Naive thymus-derived CD8-positive, alpha-beta T cell (primary cell): ENCODE data around the gene RCVRN. TPM values are rescaled to one million over a fixed set of nuclear protein-coding genes. Genes with fewer than 3 reads are reported as not detected.

ENCODE experiments used
- ATAC-seq, 2 donors: fragments of 150-1000 bp; cut with Tn5 transposase in 1 of 2; sonication (Bioruptor Pico), chemical (Tn5 transposase) in 1 of 2; 1 replicate in 1 of 2; 2 replicates in 1 of 2; pipeline ENCODE4 v1.10.0; 2021; ENCODE audit warnings: mild to moderate bottlenecking in 2 of 2, moderate library complexity in 2 of 2
- POLR2A ChIA-PET: fragments of 350-600 bp; sonication (Branson Sonifier 250); formaldehyde crosslinking; loops from one replicate; lab custom pipeline; 2021; ENCODE audit warnings: antibody characterized with exemption; lab: Charles Lee
- DNase-seq, 10 donors: peaks; one replicate each; pipeline versions ENCODE4 v3.0.0 to v3.0.0-alpha.2; 2020 to 2022
- H3K27ac Mint-ChIP-seq, 10 donors: one replicate each; pipeline ENCODE4 v1.8.0; 2020 to 2022; ENCODE audit warnings: mild to moderate bottlenecking in 10 of 10, mixed read lengths in 10 of 10, moderate library complexity in 4 of 10, inconsistent platforms in 1 of 10
- H3K27me3 Mint-ChIP-seq, 5 donors: one replicate each; pipeline ENCODE4 v1.8.0; 2021 to 2022; ENCODE audit warnings: mixed read lengths in 5 of 5
- H3K36me3 Mint-ChIP-seq, 3 donors: one replicate each; pipeline ENCODE4 v1.8.0; 2020 to 2022; ENCODE audit warnings: mixed read lengths in 3 of 3, mild to moderate bottlenecking in 2 of 3, inconsistent platforms in 1 of 3
- H3K4me1 Mint-ChIP-seq, 4 donors: one replicate each; pipeline ENCODE4 v1.8.0; 2021 to 2022; ENCODE audit warnings: mixed read lengths in 4 of 4
- H3K4me3 Mint-ChIP-seq, 10 donors: one replicate each; pipeline ENCODE4 v1.8.0; 2020 to 2022; ENCODE audit warnings: mild to moderate bottlenecking in 10 of 10, mixed read lengths in 10 of 10, moderate library complexity in 6 of 10, inconsistent platforms in 1 of 10
- H3K9me3 Mint-ChIP-seq, 9 donors: one replicate each; pipeline ENCODE4 v1.8.0; 2020 to 2022; ENCODE audit warnings: mixed read lengths in 9 of 9, mild to moderate bottlenecking in 3 of 9, inconsistent platforms in 1 of 9, moderate library complexity in 1 of 9
- polyA plus RNA-seq, 3 donors: library from polyadenylated mRNA; unstranded; fragments of 300-500 nt; fragmentation: Illumina TruSeq; gene quantifications; one replicate each; pipeline ENCODE4 v1.2.3, GENCODE V29; 2021
- total RNA-seq, 8 experiments: library from RNA in 2 of 8; stranded (reverse) in 2 of 8; gene quantifications; one replicate each; pipeline ENCODE4 v1.2.3 and lab custom pipeline; 2021 to 2026

RCVRN gene
- total and polyA plus RNA-seq, 5 experiments from 2014 or later: not detected

DNA sequence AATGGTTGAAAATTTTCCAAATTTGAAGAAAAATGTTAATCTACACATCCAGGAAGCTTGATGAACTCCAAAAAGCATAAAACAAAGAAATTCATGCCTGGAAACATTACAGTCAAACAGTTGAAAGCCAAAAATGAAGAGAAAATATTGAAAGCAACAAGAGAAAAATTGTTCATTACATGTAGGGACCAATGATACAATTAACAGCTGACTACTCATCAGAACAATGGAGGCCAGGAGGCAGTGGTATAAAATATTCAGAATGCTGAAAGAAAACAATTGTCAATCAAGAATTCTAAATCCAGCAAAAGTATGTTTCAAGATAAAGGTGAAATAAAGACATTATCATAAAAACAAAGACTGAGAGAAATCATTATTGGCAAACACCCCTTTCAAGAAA lies 21.6 kb downstream of the RCVRN start:
- Mint-ChIP-seq H3K27me3 (peaks cover 0 to 12% (median 0%) of the 10 kb centered on the region in 5 donors), H3K36me3 (peaks cover 0 to 26% (median 0%) of the 10 kb centered on the region in 3 donors), H3K4me3 (no peak overlapping the region), H3K27ac (no peak overlapping the region), H3K4me1 (no peaks in the 10 kb centered on the region), H3K9me3 (peaks cover 6 to 42% (median 29%) of the 10 kb centered on the region in 9 donors)
- POLR2A ChIA-PET: no interaction called here
- ATAC-seq (no peak), DNase-seq (no peak)

DNA sequence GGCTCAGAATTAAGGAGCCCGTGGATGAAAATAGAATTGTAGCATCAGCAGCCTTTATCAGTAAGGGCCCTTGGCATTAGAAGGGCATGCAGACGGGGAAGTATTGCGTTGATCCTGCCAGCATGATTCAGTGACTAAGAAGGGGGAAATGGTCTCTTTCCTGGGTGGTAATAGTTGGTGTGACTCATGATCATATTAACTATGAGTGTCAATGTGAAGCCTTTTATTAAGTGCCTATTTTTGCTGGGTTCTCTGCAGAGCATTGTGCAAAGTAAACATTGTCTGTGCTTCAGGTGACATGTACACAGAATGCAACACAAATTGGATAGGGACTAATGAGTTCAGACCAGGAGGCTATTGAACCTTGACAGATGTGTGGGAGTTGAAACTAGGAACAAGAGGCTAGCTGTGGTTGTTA lies 24.5 kb downstream of the RCVRN start:
- Mint-ChIP-seq H3K27ac (no peak overlapping the region), H3K9me3 (peaks cover 6 to 42% (median 29%) of the 10 kb centered on the region in 9 donors), H3K4me3 (no peak overlapping the region), H3K27me3 (peaks cover 0 to 18% (median 6%) of the 10 kb centered on the region in 5 donors), H3K36me3 (peaks cover 0 to 26% (median 0%) of the 10 kb centered on the region in 3 donors), H3K4me1 (no peaks in the 10 kb centered on the region)
- DNase-seq (no peak), ATAC-seq (no peak)
- POLR2A ChIA-PET: no interaction called here

DNA sequence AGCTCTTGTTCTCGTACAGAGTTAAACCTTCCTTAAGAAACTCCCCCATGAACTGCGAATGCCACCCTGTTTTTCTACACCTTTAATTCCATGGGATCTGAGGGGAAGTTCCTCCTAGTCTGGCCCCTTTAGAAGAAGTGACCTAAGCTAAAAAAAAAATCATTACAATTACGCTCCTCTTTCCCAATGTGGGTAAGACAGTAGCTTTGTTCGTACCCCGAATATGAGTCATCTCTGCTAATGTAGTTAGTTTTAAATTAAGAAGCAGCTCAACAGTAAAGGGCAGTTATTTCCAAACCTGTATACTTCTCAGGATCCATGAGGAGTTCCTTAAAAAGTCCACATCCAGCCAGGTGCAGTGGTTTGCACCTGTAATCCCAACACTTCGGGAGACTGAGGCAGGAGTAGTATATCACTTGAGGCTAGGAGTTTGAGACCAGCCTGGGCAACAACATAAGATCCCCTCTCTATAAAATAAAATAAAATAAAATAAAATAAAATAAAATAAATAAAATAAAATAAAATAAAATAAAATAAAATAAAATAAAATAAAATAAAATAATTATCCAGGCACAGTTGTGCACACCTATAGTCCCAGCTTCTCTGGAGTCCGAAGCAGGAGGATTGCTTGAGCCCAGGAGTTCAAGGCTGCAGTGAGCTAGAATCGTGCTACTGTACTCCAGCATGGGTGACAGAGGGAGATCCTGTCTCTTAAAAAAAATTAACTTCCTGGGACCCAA lies 26.1 kb downstream of the RCVRN start:
- Mint-ChIP-seq H3K27ac (no peak overlapping the region), H3K4me3 (no peak overlapping the region), H3K36me3 (peaks cover 0 to 26% (median 0%) of the 10 kb centered on the region in 3 donors), H3K27me3 (peaks cover 0 to 30% (median 12%) of the 10 kb centered on the region in 5 donors), H3K9me3 (peaks cover 6 to 38% (median 24%) of the 10 kb centered on the region in 9 donors), H3K4me1 (no peaks in the 10 kb centered on the region)
- POLR2A ChIA-PET: no interaction called here
- ATAC-seq (no peak), DNase-seq (no peak)

DNA sequence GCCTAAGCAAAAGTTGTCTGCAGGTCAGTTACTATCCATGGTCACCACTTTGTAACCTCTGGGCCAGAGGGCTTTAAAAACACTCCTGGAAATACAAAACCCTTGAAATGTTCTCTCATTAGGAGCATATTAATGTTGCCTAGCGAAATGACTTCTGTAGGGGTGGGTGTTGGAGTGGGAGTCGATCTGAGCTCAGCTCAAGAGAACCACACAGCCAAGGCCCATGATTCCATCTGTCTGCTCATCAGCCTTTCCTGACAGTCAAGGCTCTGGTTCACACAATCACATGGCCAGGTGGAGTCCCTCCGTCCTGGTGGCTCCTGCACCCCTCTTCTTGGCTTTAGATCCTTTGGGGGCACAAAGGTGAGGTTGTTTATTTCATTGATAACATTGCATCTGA lies 26.7 kb downstream of the RCVRN start:
- Mint-ChIP-seq H3K4me3 (no peak overlapping the region), H3K9me3 (peaks cover 5 to 32% (median 20%) of the 10 kb centered on the region in 9 donors), H3K27me3 (peaks cover 0 to 30% (median 12%) of the 10 kb centered on the region in 5 donors), H3K36me3 (peaks cover 0 to 22% (median 0%) of the 10 kb centered on the region in 3 donors), H3K27ac (no peak overlapping the region), H3K4me1 (no peaks in the 10 kb centered on the region)
- ATAC-seq: no peak
- POLR2A ChIA-PET: no interaction called here
- no peak for DNase-seq

DNA sequence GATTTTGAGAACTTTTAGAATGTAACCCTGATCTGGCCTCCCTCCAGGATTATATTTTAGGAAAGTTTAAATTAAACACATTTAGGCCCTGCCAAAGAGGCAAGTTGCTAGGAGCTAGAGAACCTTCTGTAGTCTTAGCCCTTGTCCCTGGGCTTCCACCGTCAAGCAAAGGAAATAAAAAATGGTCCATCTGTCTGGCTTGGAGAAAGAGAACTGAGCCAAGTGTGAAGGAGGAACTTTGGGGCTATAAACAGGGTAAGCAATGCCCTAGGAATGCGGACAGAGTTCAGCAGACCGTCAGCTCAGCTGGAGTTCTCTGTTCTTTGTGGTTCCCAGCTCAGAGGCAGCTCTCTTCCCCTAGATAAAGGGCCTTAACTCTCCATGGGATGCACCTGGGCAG lies 29.6 kb downstream of the RCVRN start:
- DNase-seq (no peak), ATAC-seq (no peak)
- no peaks in the 10 kb centered on the region for H3K4me1 Mint-ChIP-seq
- peaks cover 0 to 8% (median 0%) of the 10 kb centered on the region in 3 donors for H3K36me3 Mint-ChIP-seq
- no peak overlapping the region for H3K27ac Mint-ChIP-seq
- H3K9me3 Mint-ChIP-seq: peaks cover 0 to 7% (median 0%) of the 10 kb centered on the region in 9 donors
- H3K27me3 Mint-ChIP-seq: peaks cover 0 to 30% (median 16%) of the 10 kb centered on the region in 5 donors
- H3K4me3 Mint-ChIP-seq: no peak overlapping the region
- POLR2A ChIA-PET: no interaction called here

DNA sequence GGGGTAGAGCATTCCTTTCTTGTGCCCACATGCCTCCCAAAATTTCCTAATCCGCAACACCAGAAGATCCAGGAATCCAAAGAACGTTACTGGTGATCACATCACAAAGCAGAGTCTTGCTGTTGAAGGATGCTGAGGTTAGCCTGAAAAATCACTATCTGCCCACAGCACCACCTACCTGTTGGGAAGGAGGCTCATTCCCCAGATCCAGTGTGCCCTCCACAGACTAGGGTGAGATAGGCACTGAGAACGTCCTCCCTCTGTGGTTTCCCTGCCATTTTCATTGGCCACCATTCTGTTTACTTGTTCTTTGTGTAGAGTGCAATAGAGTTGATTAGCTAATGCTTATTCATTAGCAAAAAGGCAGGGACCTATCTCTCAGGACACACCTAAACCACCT lies 30.3 kb downstream of the RCVRN start:
- POLR2A ChIA-PET: no interaction called here

DNA sequence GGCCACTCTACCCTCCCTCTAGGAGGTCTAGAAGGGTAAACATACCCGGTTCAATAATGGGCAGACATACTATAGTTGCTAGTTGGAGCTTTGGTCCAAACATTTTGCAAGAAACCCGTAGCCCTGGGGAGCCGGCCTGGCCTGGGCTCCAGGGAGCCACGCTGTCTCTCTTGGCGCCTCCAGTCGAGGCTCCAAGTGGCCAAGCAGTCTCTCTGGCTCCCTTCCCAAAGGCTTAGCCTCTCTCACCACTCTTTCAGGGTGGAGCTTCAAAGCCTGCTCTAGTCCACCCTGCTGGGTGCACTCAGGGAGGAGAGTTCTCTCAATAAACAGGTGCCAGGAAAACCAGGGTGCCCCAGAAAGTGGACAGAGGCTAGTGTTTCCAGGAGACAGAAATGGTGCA lies 32.2 kb downstream of the RCVRN start:
- Mint-ChIP-seq H3K4me3 (no peak overlapping the region), H3K9me3 (no peaks in the 10 kb centered on the region), H3K36me3 (no peaks in the 10 kb centered on the region), H3K27me3 (peaks cover 1 to 30% (median 15%) of the 10 kb centered on the region in 5 donors), H3K27ac (peak overlapping the region in 1 of 10 donors; percentile 37), H3K4me1 (no peaks in the 10 kb centered on the region)
- POLR2A ChIA-PET: no interaction called here
- ATAC-seq (no peak), DNase-seq (no peak)

More for the DNA sequence above, 30.3 kb downstream of the RCVRN start:
- Mint-ChIP-seq H3K4me1 (no peaks in the 10 kb centered on the region), H3K9me3 (peaks cover 0 to under 1% (median 0%) of the 10 kb centered on the region in 9 donors), H3K27me3 (peaks cover 1 to 30% (median 11%) of the 10 kb centered on the region in 5 donors), H3K27ac (no peak overlapping the region), H3K4me3 (no peak overlapping the region), H3K36me3 (peaks cover 0 to 2% (median 0%) of the 10 kb centered on the region in 3 donors)
- DNase-seq (no peak), ATAC-seq (no peak)

DNA sequence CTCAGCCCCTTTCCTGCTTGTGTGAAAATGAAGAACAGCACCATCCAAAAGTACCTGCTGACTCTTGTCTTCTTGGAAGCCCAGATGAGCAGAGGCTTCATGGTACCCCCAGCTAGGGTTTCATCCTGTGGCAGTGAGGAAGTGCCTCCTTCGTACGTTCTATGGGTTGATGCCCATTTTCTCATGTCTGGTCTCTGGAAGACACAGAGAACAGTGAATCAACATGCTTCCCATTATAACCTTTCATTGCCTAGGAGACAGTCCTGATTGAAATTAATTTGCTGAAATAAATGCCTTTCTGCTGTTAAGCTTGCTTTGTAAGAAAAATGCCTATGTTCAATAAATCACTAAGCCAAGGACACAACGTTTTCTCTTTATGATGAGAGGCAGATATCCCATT lies 36.5 kb downstream of the RCVRN start:
- no peak for ATAC-seq
- no peaks in the 10 kb centered on the region for H3K4me1 Mint-ChIP-seq
- POLR2A ChIA-PET: no interaction called here

DNA sequence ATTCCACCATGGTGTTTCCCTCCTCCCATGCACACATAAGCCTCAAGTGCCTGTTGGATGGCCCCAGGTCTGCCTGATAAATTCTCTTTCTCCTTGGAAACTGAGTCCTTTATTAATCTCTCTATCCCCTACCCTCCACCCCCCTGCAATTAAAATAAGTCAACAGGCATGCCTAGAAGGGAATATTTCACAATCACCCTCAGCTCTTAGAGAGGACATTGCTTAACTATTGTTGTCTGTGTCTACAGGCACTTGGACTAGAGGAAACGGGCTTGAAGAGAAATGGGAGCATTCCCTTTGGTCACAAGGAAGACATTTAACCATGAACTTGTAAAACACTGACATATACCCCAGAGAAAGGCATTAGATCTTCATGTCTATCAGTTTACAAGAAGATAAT lies 39.5 kb downstream of the RCVRN start:
- Mint-ChIP-seq H3K27me3 (peaks cover 0 to 20% (median 7%) of the 10 kb centered on the region in 5 donors), H3K36me3 (peaks cover 0 to 12% (median 0%) of the 10 kb centered on the region in 3 donors), H3K9me3 (peaks cover 0 to 20% (median 11%) of the 10 kb centered on the region in 9 donors), H3K4me1 (no peaks in the 10 kb centered on the region), H3K27ac (no peak overlapping the region), H3K4me3 (no peak overlapping the region)
- POLR2A ChIA-PET: no interaction called here
- DNase-seq: no peak
- ATAC-seq: no peak

More for the DNA sequence above, 36.5 kb downstream of the RCVRN start:
- no peak overlapping the region for H3K27ac Mint-ChIP-seq
- DNase-seq: no peak
- no peak overlapping the region for H3K4me3 Mint-ChIP-seq
- peaks cover 0 to 6% (median 0%) of the 10 kb centered on the region in 3 donors for H3K36me3 Mint-ChIP-seq
- H3K27me3 Mint-ChIP-seq: peaks cover 0 to 21% (median 10%) of the 10 kb centered on the region in 5 donors
- peaks cover 0 to 10% (median under 1%) of the 10 kb centered on the region in 9 donors for H3K9me3 Mint-ChIP-seq

DNA sequence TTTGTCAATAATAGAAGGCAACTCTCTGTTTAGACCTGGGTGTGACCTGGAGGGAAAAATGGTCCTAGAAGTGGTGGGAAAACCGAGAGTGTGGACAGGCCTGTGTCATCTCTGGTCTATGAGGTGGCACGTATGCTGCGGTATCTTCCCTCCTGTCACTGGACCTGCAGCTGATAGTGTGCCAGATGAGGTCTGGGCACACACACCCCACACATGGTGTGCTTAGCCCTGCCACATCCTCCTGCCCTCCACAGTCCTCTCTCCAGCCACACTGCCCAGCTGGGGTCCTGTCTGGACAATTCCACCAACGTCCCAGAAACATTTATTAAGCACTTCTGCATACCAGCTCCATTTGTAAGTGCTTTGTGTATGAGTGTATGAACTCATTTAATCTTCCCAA lies 42.1 kb downstream of the RCVRN start:
- no peak overlapping the region for H3K27ac Mint-ChIP-seq
- peaks cover 0 to 12% (median 4%) of the 10 kb centered on the region in 5 donors for H3K27me3 Mint-ChIP-seq
- no peak for DNase-seq
- POLR2A ChIA-PET: no interaction called here
- H3K36me3 Mint-ChIP-seq: peaks cover 0 to 20% (median 0%) of the 10 kb centered on the region in 3 donors
- no peak overlapping the region for H3K4me3 Mint-ChIP-seq
- no peak for ATAC-seq
- no peaks in the 10 kb centered on the region for H3K4me1 Mint-ChIP-seq
- peaks cover 0 to 43% (median 20%) of the 10 kb centered on the region in 9 donors for H3K9me3 Mint-ChIP-seq

DNA sequence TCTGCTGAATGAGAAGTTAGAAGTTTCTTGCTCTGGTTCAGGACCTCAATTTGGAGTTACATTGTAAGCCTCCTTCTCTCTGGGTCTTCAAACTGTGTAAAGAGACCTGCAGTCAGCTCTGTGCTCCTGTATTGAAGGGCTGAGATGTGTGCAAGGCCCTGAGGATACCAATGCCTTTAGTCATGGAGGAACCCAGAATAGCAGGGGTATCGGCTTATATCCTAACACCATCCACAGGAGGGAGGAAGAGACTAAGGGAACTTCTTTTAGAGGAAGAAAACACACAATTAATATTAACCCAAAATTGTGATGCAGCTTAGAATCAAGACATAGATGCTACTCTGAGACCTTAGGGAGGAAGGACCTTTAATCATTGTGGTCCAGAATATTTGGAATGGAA lies 42.9 kb downstream of the RCVRN start:
- Mint-ChIP-seq H3K27me3 (peaks cover 0 to 12% (median 4%) of the 10 kb centered on the region in 5 donors), H3K4me1 (no peaks in the 10 kb centered on the region), H3K9me3 (peaks cover 0 to 50% (median 20%) of the 10 kb centered on the region in 9 donors), H3K27ac (no peak overlapping the region), H3K4me3 (no peak overlapping the region), H3K36me3 (peaks cover 0 to 20% (median 0%) of the 10 kb centered on the region in 3 donors)
- DNase-seq (no peak), ATAC-seq (no peak)
- POLR2A ChIA-PET: no interaction called here

DNA sequence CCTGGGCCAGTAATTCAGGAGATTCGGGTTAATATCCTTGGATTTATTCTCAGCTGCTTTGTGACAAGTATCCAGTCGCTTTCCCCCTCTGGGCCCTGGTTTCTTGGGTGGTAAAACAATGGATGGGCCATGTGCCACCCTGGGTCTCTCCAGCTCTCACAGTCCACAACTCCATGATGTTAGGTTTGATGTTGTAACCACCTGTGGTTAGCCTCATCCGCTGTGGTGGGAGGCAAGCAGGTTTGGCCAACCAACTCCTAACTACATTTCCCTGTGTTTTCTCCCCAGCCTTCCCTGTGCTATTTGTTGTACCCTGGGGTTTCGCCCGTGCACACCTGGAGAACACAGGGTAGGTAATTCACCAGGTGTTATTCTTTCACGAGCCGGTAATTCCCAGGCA lies 44.2 kb downstream of the RCVRN start:
- POLR2A ChIA-PET: no interaction called here
- peaks cover 0 to 51% (median 20%) of the 10 kb centered on the region in 9 donors for H3K9me3 Mint-ChIP-seq
- H3K4me3 Mint-ChIP-seq: no peak overlapping the region
- peaks cover 0 to 12% (median 4%) of the 10 kb centered on the region in 5 donors for H3K27me3 Mint-ChIP-seq
- no peak for ATAC-seq
- no peak for DNase-seq
- H3K36me3 Mint-ChIP-seq: peaks cover 0 to 20% (median 0%) of the 10 kb centered on the region in 3 donors
- H3K27ac Mint-ChIP-seq: no peak overlapping the region
- no peaks in the 10 kb centered on the region for H3K4me1 Mint-ChIP-seq

DNA sequence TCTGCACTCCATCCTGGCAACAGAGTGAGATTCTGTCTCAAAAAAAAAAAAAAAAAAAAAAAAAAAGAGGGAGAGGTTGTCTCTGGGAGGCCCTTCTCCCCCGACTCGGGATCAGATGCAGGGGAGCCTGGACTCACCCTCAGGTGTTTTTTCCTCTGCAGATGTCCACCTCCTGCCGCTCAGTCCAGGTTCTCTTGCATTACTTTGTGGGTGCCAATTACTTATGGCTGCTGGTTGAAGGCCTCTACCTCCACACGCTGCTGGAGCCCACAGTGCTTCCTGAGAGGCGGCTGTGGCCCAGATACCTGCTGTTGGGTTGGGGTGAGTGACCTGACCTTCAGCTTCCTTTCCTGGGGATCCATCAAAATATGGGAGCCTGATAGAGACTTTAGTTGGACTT lies 45.3 kb downstream of the RCVRN start:
- Mint-ChIP-seq H3K27ac (no peak overlapping the region), H3K9me3 (peaks cover 0 to 51% (median 17%) of the 10 kb centered on the region in 9 donors), H3K4me1 (no peaks in the 10 kb centered on the region), H3K27me3 (peaks cover 0 to 9% (median 3%) of the 10 kb centered on the region in 5 donors), H3K4me3 (no peak overlapping the region), H3K36me3 (peaks cover 0 to 13% (median 0%) of the 10 kb centered on the region in 3 donors)
- DNase-seq: no peak
- POLR2A ChIA-PET: no interaction called here
- ATAC-seq: no peak
